Measurements from ENCODE around the gene LIPC.

GRCh38 chr15:58490888-58491473 lies 59.2 kb downstream of the LIPC start:
- TF ChIP-seq EZH2 (optimal IDR thresholded peaks at IDR 0.05; ENCODE audit: low read depth, low read length) (no peak), CTCF (IDR thresholded peaks at IDR 0.05; ENCODE audit: low read length) (no peak)
